ENCODE measurements around the gene ANGPT4.

The ANGPT4 gene

DNA sequence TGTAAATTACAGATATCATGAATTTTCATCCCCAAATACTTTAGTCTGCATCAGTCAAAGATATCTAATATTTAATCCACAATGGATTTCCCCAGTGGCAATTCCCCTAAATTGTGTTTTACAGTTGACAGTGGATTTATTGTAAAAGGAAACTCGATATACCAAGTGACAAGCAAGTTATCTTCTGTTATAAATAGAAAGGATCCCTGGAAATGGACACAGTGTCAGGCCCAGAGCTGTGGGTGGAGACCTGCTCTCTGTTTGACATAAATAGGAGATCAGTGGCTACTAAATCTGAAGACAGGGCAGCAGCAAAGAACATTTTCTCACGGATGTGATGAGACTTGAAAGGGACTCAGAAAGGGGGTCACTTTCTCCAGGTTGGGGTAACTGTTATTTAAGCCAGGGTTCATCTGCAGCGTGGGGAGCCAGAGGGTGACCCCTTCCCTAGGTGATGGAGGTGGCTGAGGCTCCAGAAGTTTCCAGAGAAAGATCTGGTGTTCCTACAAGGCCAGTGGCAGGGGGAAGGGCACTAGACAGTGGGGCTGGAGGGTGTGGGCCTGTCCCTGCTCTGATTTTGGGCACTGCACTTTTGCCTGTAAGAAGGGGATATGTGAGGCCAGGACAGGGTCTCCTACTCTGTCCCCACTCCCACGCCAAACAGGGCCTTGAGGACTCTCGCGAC lies 94.9 kb downstream of the ANGPT4 start:
- no peak for DNase-seq

DNA sequence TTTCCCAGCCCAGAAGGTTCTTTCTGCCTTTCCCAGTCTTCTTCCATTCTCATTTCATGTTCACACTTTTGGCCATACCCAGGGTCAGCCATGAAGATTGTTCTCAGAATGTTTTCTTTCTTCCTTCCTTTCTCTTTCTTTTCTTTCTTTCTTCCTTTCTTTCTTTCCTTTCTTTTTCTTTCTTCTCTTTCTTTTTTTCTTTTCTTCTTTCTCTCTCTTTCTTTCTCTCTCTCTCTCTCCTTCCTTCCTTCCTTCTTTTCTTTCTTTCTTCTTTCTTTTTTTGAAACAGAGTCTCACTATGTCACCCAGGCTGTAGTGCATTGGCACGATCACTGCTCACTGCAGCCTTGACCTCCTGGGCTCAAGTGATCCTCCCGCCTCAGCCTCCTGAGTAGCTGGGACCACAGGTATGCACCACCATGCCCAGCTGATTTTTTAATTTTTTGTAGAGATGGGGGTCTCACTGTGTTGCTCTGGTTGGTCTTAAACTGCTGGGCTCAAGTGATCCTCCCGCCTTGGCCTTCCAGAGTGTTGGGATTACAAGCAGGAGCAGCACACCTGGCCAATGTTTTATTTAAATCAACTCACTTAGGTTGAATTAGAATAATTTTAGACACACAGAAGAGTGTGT lies 95.7 kb downstream of the ANGPT4 start:
- no peak for DNase-seq

Measured in NCI-H1105 (cell line).